Measurements from ENCODE around the gene ARRB1.
A peak's percentile ranks its signal among the peaks of the same experiment; 100 is the strongest.

Gene ARRB1

GRCh38 chr11:75317446-75318122 lies 33.9 kb downstream of the ARRB1 start:
- H2AK5ac ChIP-seq (ENCODE audit: low read length): no peak overlapping the region
- H3K4me1 ChIP-seq (ENCODE audit: control insufficient read depth in 1 of 2, insufficient read depth in 2 of 2, low read length in 2 of 2): peaks cover 3 to 9% of the 10 kb centered on the region in 2 experiments
- no peaks in the 10 kb centered on the region for H3K27me3 ChIP-seq (ENCODE audit: insufficient read depth, low read length)
- no peaks in the 10 kb centered on the region for H3K36me3 ChIP-seq (ENCODE audit: control insufficient read depth in 1 of 2, insufficient read depth in 2 of 2, low read length in 2 of 2)
- no peaks in the 10 kb centered on the region for H3K79me2 ChIP-seq (ENCODE audit: control insufficient read depth, insufficient read depth, low read length, poor library complexity)
- H3K9me3 ChIP-seq (ENCODE audit: insufficient read depth, low read depth, low read length): peaks cover 4% of the 10 kb centered on the region
- no peak for DNase-seq
- no peak overlapping the region for H3K4me2 ChIP-seq (ENCODE audit: low read length)
- H2BK5ac ChIP-seq (ENCODE audit: low read depth, low read length, poor library complexity): no peak overlapping the region
- H3K27ac ChIP-seq (ENCODE audit: low read depth, low read length): no peak overlapping the region
- no peak overlapping the region for H3K18ac ChIP-seq (ENCODE audit: low read length)
- H3K4ac ChIP-seq (ENCODE audit: low read depth, low read length): no peak overlapping the region
- no peak overlapping the region for H2BK120ac ChIP-seq (ENCODE audit: insufficient read depth, low read length, poor library complexity)
- no peak overlapping the region for H3K14ac ChIP-seq (ENCODE audit: low read length)
- no peaks in the 10 kb centered on the region for H3K79me1 ChIP-seq (ENCODE audit: low read length)
- no peak overlapping the region for H4K91ac ChIP-seq (ENCODE audit: low read depth, low read length)
- H4K12ac ChIP-seq (ENCODE audit: low read depth, low read length): no peak overlapping the region
- no peak overlapping the region for H4K8ac ChIP-seq (ENCODE audit: low read depth, low read length)
- no peak overlapping the region for H3K9ac ChIP-seq (ENCODE audit: low read length)
- no peak overlapping the region for H2BK12ac ChIP-seq (ENCODE audit: low read length)
- no peak overlapping the region for H2AFZ ChIP-seq (ENCODE audit: insufficient read depth, low read length, poor library complexity)
- H3K23ac ChIP-seq (ENCODE audit: low read length): no peak overlapping the region
- WGBS (ENCODE audit: extremely low coverage, insufficient coverage, insufficient read length): no CpG with 5 or more reads among the region's 12 CpGs
- H3K4me3 ChIP-seq (ENCODE audit: low read depth, low read length): no peak overlapping the region

GRCh38 chr11:75315439-75315805 lies 36.0 kb downstream of the ARRB1 start:
- no peak overlapping the region for H2AFZ ChIP-seq (ENCODE audit: insufficient read depth, low read length, poor library complexity)
- DNase-seq: no peak
- no peak overlapping the region for H2BK12ac ChIP-seq (ENCODE audit: low read length)
- no peak overlapping the region for H4K91ac ChIP-seq (ENCODE audit: low read depth, low read length)
- no peak overlapping the region for H3K4me3 ChIP-seq (ENCODE audit: low read depth, low read length)
- H3K9me3 ChIP-seq (ENCODE audit: insufficient read depth, low read depth, low read length): no peaks in the 10 kb centered on the region
- no peak overlapping the region for H3K18ac ChIP-seq (ENCODE audit: low read length)
- H3K4ac ChIP-seq (ENCODE audit: low read depth, low read length): peak overlapping the region; percentile 12
- H4K8ac ChIP-seq (ENCODE audit: low read depth, low read length): no peak overlapping the region
- no peak overlapping the region for H2AK5ac ChIP-seq (ENCODE audit: low read length)
- H4K12ac ChIP-seq (ENCODE audit: low read depth, low read length): no peak overlapping the region
- H3K27me3 ChIP-seq (ENCODE audit: insufficient read depth, low read length): no peaks in the 10 kb centered on the region
- H3K79me1 ChIP-seq (ENCODE audit: low read length): no peaks in the 10 kb centered on the region
- H3K14ac ChIP-seq (ENCODE audit: low read length): no peak overlapping the region
- no peak overlapping the region for H2BK5ac ChIP-seq (ENCODE audit: low read depth, low read length, poor library complexity)
- no peaks in the 10 kb centered on the region for H3K79me2 ChIP-seq (ENCODE audit: control insufficient read depth, insufficient read depth, low read length, poor library complexity)
- peaks cover 3 to 9% of the 10 kb centered on the region in 2 experiments for H3K4me1 ChIP-seq (ENCODE audit: control insufficient read depth in 1 of 2, insufficient read depth in 2 of 2, low read length in 2 of 2)
- no peak overlapping the region for H3K27ac ChIP-seq (ENCODE audit: low read depth, low read length)
- peaks cover 0 to 2% of the 10 kb centered on the region in 2 experiments for H3K36me3 ChIP-seq (ENCODE audit: control insufficient read depth in 1 of 2, insufficient read depth in 2 of 2, low read length in 2 of 2)
- no peak overlapping the region for H3K9ac ChIP-seq (ENCODE audit: low read length)
- no peak overlapping the region for H2BK120ac ChIP-seq (ENCODE audit: insufficient read depth, low read length, poor library complexity)
- WGBS (ENCODE audit: extremely low coverage, insufficient coverage, insufficient read length): no CpG with 5 or more reads among the region's 6 CpGs
- H3K23ac ChIP-seq (ENCODE audit: low read length): no peak overlapping the region
- no peak overlapping the region for H3K4me2 ChIP-seq (ENCODE audit: low read length)

- Histone ChIP-seq H2AFZ (ENCODE audit: insufficient read depth, low read length, poor library complexity) (no peak overlapping the region), H4K8ac (ENCODE audit: low read depth, low read length) (no peak overlapping the region), H3K79me2 (ENCODE audit: control insufficient read depth, insufficient read depth, low read length, poor library complexity) (no peaks in the 10 kb centered on the region), H3K18ac (ENCODE audit: low read length) (no peak overlapping the region), H3K4me2 (ENCODE audit: low read length) (no peak overlapping the region), H3K9ac (ENCODE audit: low read length) (no peak overlapping the region), H2BK120ac (ENCODE audit: insufficient read depth, low read length, poor library complexity) (no peak overlapping the region), H2BK12ac (ENCODE audit: low read length) (no peak overlapping the region), H3K14ac (ENCODE audit: low read length) (no peak overlapping the region), H3K23ac (ENCODE audit: low read length) (no peak overlapping the region), H2BK5ac (ENCODE audit: low read depth, low read length, poor library complexity) (no peak overlapping the region), H4K12ac (ENCODE audit: low read depth, low read length) (no peak overlapping the region), H3K36me3 (ENCODE audit: control insufficient read depth in 1 of 2, insufficient read depth in 2 of 2, low read length in 2 of 2) (peaks cover 0 to 2% of the 10 kb centered on the region in 2 experiments), H3K4me1 (ENCODE audit: control insufficient read depth in 1 of 2, insufficient read depth in 2 of 2, low read length in 2 of 2) (peaks cover 3 to 9% of the 10 kb centered on the region in 2 experiments), H3K79me1 (ENCODE audit: low read length) (no peaks in the 10 kb centered on the region), H3K27me3 (ENCODE audit: insufficient read depth, low read length) (no peaks in the 10 kb centered on the region), H4K91ac (ENCODE audit: low read depth, low read length) (no peak overlapping the region), H3K9me3 (ENCODE audit: insufficient read depth, low read depth, low read length) (no peaks in the 10 kb centered on the region), H3K4ac (ENCODE audit: low read depth, low read length) (peak overlapping the region; percentile 12), H2AK5ac (ENCODE audit: low read length) (no peak overlapping the region), H3K4me3 (ENCODE audit: low read depth, low read length) (peak overlapping the region; percentile 17), H3K27ac (ENCODE audit: low read depth, low read length) (no peak overlapping the region)
- no CpG with 5 or more reads among the region's 16 CpGs for WGBS (ENCODE audit: extremely low coverage, insufficient coverage, insufficient read length)
- DNase-seq: no peak
These were observed 36.6 kb downstream of the ARRB1 start for GRCh38 chr11:75314771-75315438.

- H3K9ac ChIP-seq (ENCODE audit: low read length): no peak overlapping the region
- peaks cover 0 to 2% of the 10 kb centered on the region in 2 experiments for H3K36me3 ChIP-seq (ENCODE audit: control insufficient read depth in 1 of 2, insufficient read depth in 2 of 2, low read length in 2 of 2)
- no peak overlapping the region for H2BK12ac ChIP-seq (ENCODE audit: low read length)
- H3K4me3 ChIP-seq (ENCODE audit: low read depth, low read length): no peak overlapping the region
- no peak overlapping the region for H2AFZ ChIP-seq (ENCODE audit: insufficient read depth, low read length, poor library complexity)
- no peak overlapping the region for H3K27ac ChIP-seq (ENCODE audit: low read depth, low read length)
- H3K23ac ChIP-seq (ENCODE audit: low read length): no peak overlapping the region
- H3K4ac ChIP-seq (ENCODE audit: low read depth, low read length): peak overlapping the region; percentile 6
- H3K18ac ChIP-seq (ENCODE audit: low read length): no peak overlapping the region
- no peaks in the 10 kb centered on the region for H3K9me3 ChIP-seq (ENCODE audit: insufficient read depth, low read depth, low read length)
- H2BK120ac ChIP-seq (ENCODE audit: insufficient read depth, low read length, poor library complexity): no peak overlapping the region
- H4K12ac ChIP-seq (ENCODE audit: low read depth, low read length): no peak overlapping the region
- H3K79me2 ChIP-seq (ENCODE audit: control insufficient read depth, insufficient read depth, low read length, poor library complexity): no peaks in the 10 kb centered on the region
- no peak overlapping the region for H3K4me2 ChIP-seq (ENCODE audit: low read length)
- no peaks in the 10 kb centered on the region for H3K27me3 ChIP-seq (ENCODE audit: insufficient read depth, low read length)
- no peaks in the 10 kb centered on the region for H3K79me1 ChIP-seq (ENCODE audit: low read length)
- no peak overlapping the region for H4K91ac ChIP-seq (ENCODE audit: low read depth, low read length)
- H4K8ac ChIP-seq (ENCODE audit: low read depth, low read length): no peak overlapping the region
- no CpG with 5 or more reads among the region's 8 CpGs for WGBS (ENCODE audit: extremely low coverage, insufficient coverage, insufficient read length)
- no peak overlapping the region for H3K14ac ChIP-seq (ENCODE audit: low read length)
- no peak overlapping the region for H2AK5ac ChIP-seq (ENCODE audit: low read length)
- H3K4me1 ChIP-seq (ENCODE audit: control insufficient read depth in 1 of 2, insufficient read depth in 2 of 2, low read length in 2 of 2): peaks cover 0 to 3% of the 10 kb centered on the region in 2 experiments
- no peak for DNase-seq
- no peak overlapping the region for H2BK5ac ChIP-seq (ENCODE audit: low read depth, low read length, poor library complexity)
These were observed 37.8 kb downstream of the ARRB1 start for GRCh38 chr11:75313513-75314272.
